Peyer's patch (tissue), 4 donors: ENCODE data around the gene MAP2K2. TPM values are rescaled to one million over a fixed set of nuclear protein-coding genes. Genes with fewer than 3 reads are reported as not detected.

Source experiments
- DNase-seq, 3 donors: peaks; one replicate each; pipeline ENCODE4 v3.0.0-alpha.2; 2017 to 2019
- H3K27ac ChIP-seq, 4 donors: fragments of 200-600 bp; sonication (generic); one replicate each; pipeline ENCODE4 v1.5.1; 2016 to 2019
- H3K27me3 ChIP-seq, 2 donors: fragments of 200-600 bp; sonication (generic); one replicate each; pipeline ENCODE4 v1.5.1; 2019
- H3K36me3 ChIP-seq, 3 donors: fragments of 200-600 bp; sonication (generic); one replicate each; pipeline ENCODE4 v1.5.1; 2016 to 2019
- H3K4me1 ChIP-seq, 4 donors: fragments of 200-600 bp; sonication (generic); one replicate each; pipeline ENCODE4 v1.5.1; 2016 to 2019
- H3K4me3 ChIP-seq, 4 donors: fragments of 200-600 bp; sonication (generic); 1 replicate in 3 of 4; 2 replicates in 1 of 4; pipeline ENCODE4 v1.5.1; 2016 to 2019; ENCODE audit warnings: mild to moderate bottlenecking in 1 of 4
- H3K9me3 ChIP-seq, 4 donors: fragments of 200-600 bp; sonication (generic); one replicate each; pipeline ENCODE4 v1.5.1; 2016 to 2019; ENCODE audit warnings: mild to moderate bottlenecking in 1 of 4
- CTCF ChIP-seq, 6 experiments: fragments of 450-650 bp in 4 of 6; fragments of 200-600 bp in 2 of 6; sonication (generic) in 1 of 6; IDR thresholded peaks; one replicate each; pipeline ENCODE4 v1.5.1; 2017 to 2019; ENCODE audit warnings: antibody characterized with exemption in 6 of 6, mild to moderate bottlenecking in 3 of 6, moderate library complexity in 1 of 6
- POLR2A ChIP-seq, 2 donors: fragments of 450-650 bp; IDR thresholded peaks; one replicate each; pipeline ENCODE4 v1.5.1; 2017; ENCODE audit warnings: antibody characterized with exemption in 2 of 2, mild to moderate bottlenecking in 2 of 2, moderate library complexity in 2 of 2
- total RNA-seq, 4 donors: library from RNA; depleted of rRNA; stranded (reverse); fragments of >200 nt; gene quantifications; one replicate each; pipeline ENCODE4 v1.1.0, GENCODE V29; 2016

MAP2K2 gene
- total RNA-seq, 4 donors from 2014 or later: 168 to 283 (median 220) TPM

GRCh38 chr19:4059891-4060620 is 63.9 kb downstream of the MAP2K2 start:
- no peaks in the 10 kb centered on the region for H3K27me3 ChIP-seq
- peak overlapping the region; percentile 17 to 100 (median 67) for H3K4me3 ChIP-seq
- peak overlapping the region; percentile 96 to 100 (median 98) for H3K27ac ChIP-seq
- H3K9me3 ChIP-seq: no peaks in the 10 kb centered on the region
- peaks cover 0 to 15% (median 0%) of the 10 kb centered on the region in 3 donors for H3K36me3 ChIP-seq
- TF ChIP-seq POLR2A (IDR thresholded peaks at IDR 0.05) (peak; percentile 37 to 73), CTCF (IDR thresholded peaks at IDR 0.05) (no peak)
- peaks cover 5 to 84% (median 55%) of the 10 kb centered on the region in 4 donors for H3K4me1 ChIP-seq
- DNase-seq: peak; percentile 80 to 93 (median 90)

GRCh38 chr19:4059453-4059871 is 64.5 kb downstream of the MAP2K2 start:
- peaks cover 7 to 90% (median 55%) of the 10 kb centered on the region in 4 donors for H3K4me1 ChIP-seq
- H3K27me3 ChIP-seq: no peaks in the 10 kb centered on the region
- peak; percentile 26 to 56 for TF ChIP-seq POLR2A (IDR thresholded peaks at IDR 0.05)
- peak in 1 of 6 experiments; percentile 9 for TF ChIP-seq CTCF (IDR thresholded peaks at IDR 0.05)
- peak in 2 of 3 donors; percentile 84 to 88 for DNase-seq
- peak overlapping the region; percentile 17 to 100 (median 67) for H3K4me3 ChIP-seq
- H3K9me3 ChIP-seq: no peaks in the 10 kb centered on the region
- H3K36me3 ChIP-seq: peaks cover 0 to 21% (median 0%) of the 10 kb centered on the region in 3 donors
- H3K27ac ChIP-seq: peak overlapping the region; percentile 96 to 100 (median 98)

- peak in 1 of 3 donors; percentile 68 for DNase-seq
- Histone ChIP-seq H3K9me3 (no peaks in the 10 kb centered on the region), H3K4me3 (peak overlapping the region; percentile 17 to 100 (median 67)), H3K27ac (peak overlapping the region; percentile 96 to 100 (median 98)), H3K4me1 (peaks cover 9 to 91% (median 55%) of the 10 kb centered on the region in 4 donors), H3K36me3 (peaks cover 0 to 27% (median 0%) of the 10 kb centered on the region in 3 donors), H3K27me3 (no peaks in the 10 kb centered on the region)
- TF ChIP-seq POLR2A (IDR thresholded peaks at IDR 0.05) (no peak), CTCF (IDR thresholded peaks at IDR 0.05) (no peak)
These were observed 65.0 kb downstream of the MAP2K2 start for GRCh38 chr19:4058693-4059452.

GRCh38 chr19:4057931-4058692 is 65.8 kb downstream of the MAP2K2 start:
- Histone ChIP-seq H3K9me3 (no peaks in the 10 kb centered on the region), H3K4me3 (peak overlapping the region; percentile 6 to 100 (median 56)), H3K36me3 (peaks cover 0 to 33% (median 0%) of the 10 kb centered on the region in 3 donors)

More at GRCh38 chr19:4057931-4058692, 65.8 kb downstream of the MAP2K2 start:
- Histone ChIP-seq H3K27me3 (no peaks in the 10 kb centered on the region), H3K27ac (peak overlapping the region; percentile 96 to 100 (median 98)), H3K4me1 (peaks cover 9 to 91% (median 54%) of the 10 kb centered on the region in 4 donors)
- peak in 3 of 6 experiments; percentile 31 to 36 (median 34) for TF ChIP-seq CTCF (IDR thresholded peaks at IDR 0.05)
- TF ChIP-seq POLR2A (IDR thresholded peaks at IDR 0.05): peak; percentile 39 to 56
- DNase-seq: peak in 2 of 3 donors; percentile 88 to 90
